SK-N-DZ (cell line): ENCODE results near the gene PEMT.

Source experiments
- DNase-seq: peaks from one replicate; pipeline ENCODE4 v3.0.0-alpha.2; 2015; ENCODE audit warnings: low spot score

The PEMT gene

DNA sequence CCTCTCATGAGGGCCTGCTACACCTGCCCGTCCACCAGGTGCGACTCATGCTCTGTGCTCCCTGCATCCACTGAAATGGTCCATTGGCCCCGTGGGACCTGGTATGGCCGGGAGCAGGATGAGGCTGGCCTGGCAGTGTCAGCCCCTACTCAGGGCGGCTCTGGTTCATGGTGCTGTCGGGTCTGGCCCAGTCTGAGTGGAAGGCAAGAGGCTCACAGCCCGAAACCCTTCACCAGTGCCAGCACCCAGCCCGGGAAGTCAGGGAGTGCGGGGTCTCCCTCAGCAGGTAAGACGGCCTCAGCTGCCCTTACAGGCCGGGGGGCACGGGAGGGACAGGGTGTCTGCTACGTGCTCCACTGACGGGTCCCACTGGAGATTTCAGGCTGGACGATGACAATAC, 54.8 kb downstream of the PEMT start:
- DNase-seq, result no peak

GRCh38 chr17:17535957-17536356, 55.6 kb downstream of the PEMT start:
- no peak for DNase-seq

GRCh38 chr17:17533901-17534441, 57.5 kb downstream of the PEMT start:
- DNase-seq, result no peak

GRCh38 chr17:17532991-17533390, 58.5 kb downstream of the PEMT start:
- no peak for DNase-seq

DNA sequence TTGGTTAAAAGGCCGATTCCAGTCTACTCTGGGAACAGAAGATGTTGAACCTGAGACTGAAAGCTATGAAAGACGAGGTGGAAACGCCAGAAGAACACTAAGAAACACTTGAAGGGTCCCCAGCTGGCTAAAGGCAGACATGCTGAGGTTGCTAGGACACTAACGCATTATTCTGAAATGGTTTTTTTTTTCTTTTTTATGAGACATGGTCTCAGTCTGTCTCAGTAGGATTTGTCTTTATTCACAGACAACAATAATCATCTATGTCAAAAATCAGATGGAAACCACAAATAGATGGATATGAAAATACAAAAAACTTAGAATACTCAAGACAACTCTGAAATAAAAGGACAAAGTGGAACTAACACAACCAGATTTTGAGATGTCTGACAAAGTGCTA, 60.4 kb downstream of the PEMT start:
- DNase-seq, result no peak

DNA sequence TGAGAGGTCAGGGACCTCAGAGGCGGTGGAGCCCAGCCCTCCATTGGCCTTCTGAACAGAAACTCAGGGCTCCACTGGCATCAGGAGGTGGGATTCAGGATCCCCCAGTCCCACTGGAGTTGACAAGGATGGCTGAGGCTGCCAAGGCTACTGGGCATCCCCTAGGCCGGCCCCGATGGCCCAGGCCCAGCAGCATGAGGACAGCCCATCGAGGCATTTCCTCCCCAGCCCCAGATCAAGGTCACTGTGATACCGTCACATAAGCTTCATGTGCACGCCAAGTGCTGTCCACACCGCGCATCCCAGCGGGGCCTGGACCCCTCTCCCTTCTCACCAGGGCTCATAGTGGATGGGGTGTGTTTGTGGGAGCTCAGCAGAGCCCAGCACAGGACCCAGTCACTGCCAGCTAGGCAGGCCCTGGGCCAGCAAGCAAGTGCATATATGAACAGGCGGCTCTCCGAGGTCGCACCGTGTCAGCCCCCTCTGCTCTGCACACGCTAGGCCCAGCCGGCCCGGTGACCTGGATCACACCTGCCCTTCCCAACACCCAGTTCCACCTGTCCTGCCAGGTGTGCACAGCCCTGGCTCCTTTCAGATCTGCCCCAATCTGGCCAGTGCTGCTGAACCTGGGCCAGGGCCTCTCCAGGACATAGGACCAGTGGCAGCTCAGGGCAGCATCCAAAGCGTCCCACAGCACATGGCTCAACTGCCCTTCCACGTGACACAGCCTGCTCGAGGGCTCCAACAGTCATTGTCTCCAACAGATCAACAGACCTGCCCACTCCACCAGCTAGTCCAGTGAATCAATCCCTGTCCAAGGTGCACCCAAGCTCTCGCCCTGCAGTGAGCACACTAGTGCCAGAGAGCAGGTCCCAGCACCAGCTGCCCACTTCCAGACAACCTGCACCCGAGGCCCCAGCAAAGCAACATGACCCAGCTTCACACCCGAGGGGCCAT, 62.5 kb downstream of the PEMT start:
- no peak for DNase-seq

DNA sequence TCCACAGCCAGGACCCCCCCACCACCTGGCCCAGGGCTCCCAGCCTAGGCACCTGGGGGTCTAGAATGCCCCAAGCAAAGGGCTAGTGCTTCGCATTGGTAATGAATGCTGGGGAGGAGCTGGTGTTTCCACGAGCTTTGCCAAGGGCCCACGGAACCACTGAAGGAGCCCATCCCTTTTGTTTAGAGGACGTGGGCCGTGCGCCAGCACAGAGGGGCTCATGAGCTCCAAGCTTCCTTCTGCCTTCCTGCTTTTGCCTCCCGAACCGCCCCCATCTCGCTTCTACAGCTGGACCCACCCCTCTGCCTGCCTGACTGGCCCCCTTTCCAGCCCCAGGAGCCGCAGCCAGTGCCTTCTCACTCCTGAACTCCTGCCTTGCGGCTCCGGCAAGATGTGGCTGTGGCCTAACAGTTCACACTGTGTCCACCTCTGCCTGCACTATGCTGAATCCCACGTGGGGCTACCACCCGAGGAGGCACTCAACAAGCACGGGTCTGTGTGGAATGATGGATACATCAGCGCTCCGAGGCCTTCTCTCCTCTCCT, 63.5 kb downstream of the PEMT start:
- no peak for DNase-seq

DNA sequence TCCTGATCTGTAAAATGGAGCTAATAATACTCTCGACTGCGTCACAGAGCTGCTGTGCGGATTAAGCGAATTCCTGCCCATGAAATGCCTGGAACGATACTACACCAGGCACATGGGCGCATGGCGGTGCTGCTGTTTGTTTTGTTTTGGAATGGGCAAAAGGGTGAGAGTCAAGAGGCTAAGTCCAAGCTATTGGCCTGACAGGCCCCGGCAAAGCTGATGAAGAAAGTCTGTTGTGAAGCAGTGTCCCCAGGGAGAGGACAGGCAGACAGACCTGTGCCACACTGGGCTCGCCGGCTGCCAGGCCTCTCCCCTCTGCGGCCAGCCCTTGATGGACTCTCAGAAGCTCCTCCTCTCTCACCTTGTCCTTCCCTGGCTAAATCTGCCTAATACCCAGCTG, 64.0 kb downstream of the PEMT start:
- no peak for DNase-seq

- DNase-seq, result no peak
These were observed 65.1 kb downstream of the PEMT start for GRCh38 chr17:17526369-17526768.

- no peak for DNase-seq
These were observed 65.6 kb downstream of the PEMT start for GRCh38 chr17:17525956-17526355.

DNA sequence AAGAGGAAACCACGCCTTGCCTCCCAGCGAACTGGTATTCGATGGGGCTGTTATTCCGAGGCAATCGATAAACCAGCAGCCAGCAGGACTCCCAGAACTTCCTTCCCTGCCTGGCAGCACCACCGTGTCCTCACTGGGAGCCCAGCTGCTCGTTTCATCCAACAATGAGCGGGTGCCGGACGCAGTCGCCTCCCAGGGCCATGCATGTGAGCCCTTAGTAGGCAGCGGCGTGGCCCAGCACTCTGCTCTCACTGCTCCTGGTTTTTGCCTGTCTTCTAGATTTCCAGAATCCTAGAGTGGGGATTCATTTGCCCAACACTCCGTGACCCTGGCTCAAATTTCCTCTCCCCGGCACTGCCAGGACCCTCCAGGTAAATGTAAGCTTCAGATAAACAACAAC, 66.2 kb downstream of the PEMT start:
- no peak for DNase-seq

DNA sequence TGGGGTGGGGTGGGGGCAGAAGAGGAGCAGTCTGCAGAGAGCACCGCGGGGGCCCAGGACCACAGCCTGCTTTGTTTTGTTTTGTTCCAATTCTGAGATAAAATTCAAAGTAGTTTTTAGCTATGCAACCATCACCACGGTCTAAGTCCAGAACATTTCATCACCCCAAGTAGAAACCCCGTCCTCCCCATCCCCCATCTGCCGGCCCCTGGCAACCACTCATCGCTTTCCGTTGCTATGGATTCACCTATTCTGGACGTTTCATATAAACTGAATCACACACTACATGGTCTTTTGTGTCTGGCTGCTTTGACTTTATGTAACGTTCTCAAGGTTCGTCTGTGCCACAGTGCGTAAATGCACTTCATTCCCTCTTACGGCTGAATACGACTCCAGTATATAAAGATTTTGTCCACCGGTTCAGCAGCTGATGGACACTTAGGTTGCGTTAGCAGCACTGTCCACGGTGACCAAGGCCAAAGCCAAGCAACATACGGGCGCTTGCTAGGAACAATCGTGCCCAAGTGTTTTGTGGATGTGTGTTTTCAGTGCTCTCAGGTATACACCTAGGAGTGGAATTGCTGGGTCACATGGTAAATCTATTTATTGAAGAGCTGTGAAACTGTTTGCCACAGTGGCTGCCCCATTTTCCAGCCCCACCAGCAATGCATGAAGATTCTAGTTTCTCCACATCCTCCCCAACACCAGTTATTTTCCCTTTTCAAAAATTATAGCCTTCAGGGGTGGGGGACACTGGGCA, 67.6 kb downstream of the PEMT start:
- no peak for DNase-seq

GRCh38 chr17:17523001-17523730, 68.3 kb downstream of the PEMT start:
- no peak for DNase-seq

- no peak for DNase-seq
These were observed 70.8 kb downstream of the PEMT start for GRCh38 chr17:17520599-17521232.

- DNase-seq, result no peak
These were observed 71.6 kb downstream of the PEMT start for GRCh38 chr17:17519886-17520285.

DNA sequence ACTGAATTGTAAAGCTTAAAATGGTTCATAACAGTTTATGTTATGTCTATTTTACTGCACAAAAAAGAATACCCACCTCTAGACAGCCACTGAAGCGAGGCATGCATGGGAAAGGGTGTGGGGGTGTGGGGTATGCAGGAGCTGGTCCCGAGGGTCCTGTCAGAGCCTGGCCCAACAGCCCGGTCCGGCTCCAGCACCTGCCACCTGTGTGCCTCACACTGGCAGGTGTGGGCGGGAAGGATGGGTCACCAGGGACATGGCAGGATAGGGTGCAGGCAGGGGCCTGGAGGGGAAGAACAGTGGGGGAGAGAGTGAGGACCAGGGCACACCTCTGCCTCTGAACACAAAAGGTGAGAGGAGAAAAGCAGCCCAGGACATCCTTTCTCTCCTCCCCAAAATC, 72.6 kb downstream of the PEMT start:
- DNase-seq, result no peak

DNA sequence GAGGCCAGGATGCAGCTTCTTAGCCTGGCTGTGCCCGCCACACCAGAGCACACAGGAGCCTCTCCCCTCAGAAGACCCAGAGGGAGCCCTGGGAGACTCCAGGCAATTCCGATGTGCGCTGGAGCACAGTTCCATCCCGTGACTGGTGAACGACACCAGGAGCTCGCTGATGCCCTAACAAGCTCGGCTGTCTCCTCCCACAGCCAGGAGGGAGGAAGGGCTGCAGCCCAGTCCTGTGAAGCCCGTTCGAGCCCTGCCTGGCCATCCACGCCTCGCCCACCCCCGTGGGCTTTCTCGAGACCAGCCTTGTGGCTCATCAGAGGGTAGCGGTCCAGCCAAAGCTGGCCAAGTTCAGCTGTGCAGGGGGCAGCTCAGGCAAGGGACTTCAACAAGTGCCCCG, 73.5 kb downstream of the PEMT start:
- no peak for DNase-seq

GRCh38 chr17:17516941-17517720, 74.4 kb downstream of the PEMT start:
- no peak for DNase-seq

DNA sequence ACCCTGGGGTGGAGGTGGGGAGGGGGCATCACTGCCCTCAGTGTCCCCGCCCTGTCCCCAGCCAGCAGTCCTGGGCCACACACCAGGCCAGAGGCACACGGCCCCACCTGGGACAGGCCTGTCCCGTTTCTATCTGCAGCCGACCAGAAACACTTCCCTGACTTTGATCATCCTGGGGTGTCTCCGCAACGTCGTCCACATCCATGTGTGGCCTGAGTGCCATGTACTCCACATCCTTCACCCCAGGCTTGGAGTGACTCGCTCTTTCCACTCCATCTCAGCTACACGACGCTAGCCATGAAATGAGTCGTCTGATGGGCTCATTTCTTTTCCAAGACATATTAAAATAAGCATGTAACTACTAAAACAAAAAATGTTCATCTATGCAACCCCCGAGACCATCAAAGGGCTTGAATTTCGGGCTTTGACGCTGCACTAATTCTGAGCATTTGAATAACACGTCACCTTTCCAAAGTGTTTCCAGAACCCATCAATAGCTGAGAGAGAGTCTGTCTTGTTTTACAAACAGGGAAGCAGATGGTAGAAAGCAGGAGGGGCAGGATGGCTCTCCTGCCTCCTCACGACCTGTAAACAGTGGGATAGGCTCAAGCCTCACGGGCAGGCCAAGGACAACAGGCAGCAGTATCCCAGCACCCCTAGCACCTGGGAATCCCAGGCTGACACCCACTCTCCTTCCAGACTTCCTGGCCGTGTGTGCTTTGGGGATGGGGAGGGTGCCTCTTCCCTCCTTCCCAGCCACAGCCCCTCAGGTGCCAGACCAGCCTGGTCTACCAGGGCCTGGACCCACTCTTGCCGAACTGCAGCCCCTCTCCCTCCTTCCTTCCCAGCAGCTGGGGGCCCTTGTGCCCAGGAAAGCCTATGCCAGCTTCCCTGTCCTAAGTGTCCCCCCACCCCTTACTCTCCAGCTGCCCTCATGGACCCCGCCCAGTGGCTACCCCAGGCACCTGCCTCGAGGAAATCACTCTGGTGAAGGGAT, 75.3 kb downstream of the PEMT start:
- DNase-seq, result no peak
